ENCODE results near the gene DUSP10.

The DUSP10 gene

GRCh38 chr1:221712776-221713431, 29.0 kb downstream of the DUSP10 start:
- DNase-seq (ENCODE audit: low read depth), result no peak

- peak; percentile 92 for DNase-seq (ENCODE audit: low read depth)
These were observed 29.6 kb downstream of the DUSP10 start for GRCh38 chr1:221712198-221712684.

- DNase-seq (ENCODE audit: low read depth), result no peak
These were observed 30.2 kb downstream of the DUSP10 start for GRCh38 chr1:221711656-221712055.

GRCh38 chr1:221711063-221711577, 30.8 kb downstream of the DUSP10 start:
- DNase-seq (ENCODE audit: low read depth), result no peak

GRCh38 chr1:221709854-221710253, 32.0 kb downstream of the DUSP10 start:
- DNase-seq (ENCODE audit: low read depth), result no peak

GRCh38 chr1:221708987-221709386, 32.9 kb downstream of the DUSP10 start:
- no peak for DNase-seq (ENCODE audit: low read depth)

GRCh38 chr1:221708076-221708571, 33.8 kb downstream of the DUSP10 start:
- no peak for DNase-seq (ENCODE audit: low read depth)

GRCh38 chr1:221706876-221707582, 34.9 kb downstream of the DUSP10 start:
- no peak for DNase-seq (ENCODE audit: low read depth)

- no peak for DNase-seq (ENCODE audit: low read depth)
These were observed 35.7 kb downstream of the DUSP10 start for GRCh38 chr1:221706191-221706590.

GRCh38 chr1:221704306-221704705, 37.6 kb downstream of the DUSP10 start:
- DNase-seq (ENCODE audit: low read depth), result no peak

- DNase-seq (ENCODE audit: low read depth), result no peak
These were observed 40.2 kb downstream of the DUSP10 start for GRCh38 chr1:221701570-221702186.

GRCh38 chr1:221700948-221701347, 40.9 kb downstream of the DUSP10 start:
- DNase-seq (ENCODE audit: low read depth), result no peak

GRCh38 chr1:221700536-221700935, 41.4 kb downstream of the DUSP10 start:
- no peak for DNase-seq (ENCODE audit: low read depth)

- DNase-seq (ENCODE audit: low read depth), result no peak
These were observed 41.8 kb downstream of the DUSP10 start for GRCh38 chr1:221699978-221700519.

- DNase-seq (ENCODE audit: low read depth), result peak; percentile 56
These were observed 42.3 kb downstream of the DUSP10 start for GRCh38 chr1:221699577-221699976.

- DNase-seq (ENCODE audit: low read depth), result no peak
These were observed 43.1 kb downstream of the DUSP10 start for GRCh38 chr1:221698579-221699349.

- no peak for DNase-seq (ENCODE audit: low read depth)
These were observed 43.9 kb downstream of the DUSP10 start for GRCh38 chr1:221697923-221698425.

- DNase-seq (ENCODE audit: low read depth), result no peak
These were observed 45.0 kb downstream of the DUSP10 start for GRCh38 chr1:221696718-221697461.

GRCh38 chr1:221696027-221696426, 45.9 kb downstream of the DUSP10 start:
- no peak for DNase-seq (ENCODE audit: low read depth)

- no peak for DNase-seq (ENCODE audit: low read depth)
These were observed 46.6 kb downstream of the DUSP10 start for GRCh38 chr1:221695301-221695700.

- DNase-seq (ENCODE audit: low read depth), result no peak
These were observed 47.8 kb downstream of the DUSP10 start for GRCh38 chr1:221694109-221694508.

All from non-pigmented ciliary epithelial cell (primary cell).